Measurements from ENCODE around the gene S100A2.

Gene S100A2

GRCh38 chr1:153540394-153541361 is 25.0 kb downstream of the S100A2 start, which contains the start of gene S100A5:
TSS of gene S100A5 (minus strand) at chr1:153540934. CDS start at chr1:153540191, 743 bp downstream.
- Mint-ChIP-seq H3K27ac (peak within 1 kb of the TSS; percentile 82), H3K27me3 (peaks cover 0 to under 1% of the 10 kb centered on the region in 2 donors), H3K36me3 (peaks cover 19 to 36% of the 10 kb centered on the region in 2 donors), H3K9me3 (peaks cover 0 to 6% of the 10 kb centered on the region in 2 donors), H3K4me1 (peaks cover 53 to 70% of the 10 kb centered on the region in 2 donors), H3K4me3 (peak within 1 kb of the TSS; percentile 41 to 46)
- peak in 1 of 2 donors; percentile 16 for ATAC-seq (replicated peaks)
- DNase-seq = peak; percentile 41

DNA sequence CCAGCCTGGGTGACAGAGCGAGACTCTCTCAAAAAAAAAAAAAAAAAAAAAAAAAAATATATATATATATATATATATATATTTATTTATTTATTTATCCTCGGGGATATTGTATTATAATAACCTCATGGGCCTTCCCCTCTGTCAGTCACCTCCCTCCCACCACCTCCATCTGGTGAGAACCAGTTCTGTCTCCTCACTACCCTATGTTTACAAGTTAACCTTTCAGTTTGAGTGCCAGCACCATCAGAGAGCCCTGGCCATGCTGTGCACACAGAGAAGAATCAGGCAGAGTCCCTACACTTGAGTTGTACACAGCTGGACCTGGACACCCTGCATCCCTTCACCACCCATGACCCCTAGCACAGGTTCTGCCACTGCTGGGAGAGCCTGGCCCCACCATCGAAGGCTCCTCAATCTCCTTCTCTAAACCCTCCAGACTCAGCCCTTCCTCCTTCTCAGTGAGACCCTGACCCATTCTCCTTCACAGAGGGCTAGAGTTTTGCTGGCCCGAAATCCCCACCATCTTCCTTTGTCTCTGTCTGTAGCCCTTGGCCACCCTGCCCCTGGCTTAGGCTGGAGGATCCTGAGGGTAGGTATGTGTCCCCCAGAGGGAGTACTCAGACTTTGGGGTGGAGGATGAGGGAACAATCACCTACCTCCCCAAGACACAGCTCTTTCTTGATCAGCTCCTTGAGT is 26.1 kb downstream of the S100A2 start:
- H3K27me3 Mint-ChIP-seq = no peaks in the 10 kb centered on the region
- peaks cover 19 to 29% of the 10 kb centered on the region in 2 donors for H3K36me3 Mint-ChIP-seq
- H3K4me1 Mint-ChIP-seq = peaks cover 51 to 69% of the 10 kb centered on the region in 2 donors
- H3K9me3 Mint-ChIP-seq = peaks cover 0 to 5% of the 10 kb centered on the region in 2 donors
- no peak for DNase-seq
- ATAC-seq (replicated peaks) = no peak
- H3K4me3 Mint-ChIP-seq = no peak overlapping the region
- peak overlapping the region; percentile 72 for H3K27ac Mint-ChIP-seq

- DNase-seq = no peak
- H3K27ac Mint-ChIP-seq = no peak overlapping the region
- ATAC-seq (replicated peaks) = no peak
- H3K9me3 Mint-ChIP-seq = peaks cover 0 to 5% of the 10 kb centered on the region in 2 donors
- H3K36me3 Mint-ChIP-seq = peaks cover 20 to 25% of the 10 kb centered on the region in 2 donors
- H3K4me1 Mint-ChIP-seq = peaks cover 56 to 76% of the 10 kb centered on the region in 2 donors
- H3K4me3 Mint-ChIP-seq = no peak overlapping the region
- H3K27me3 Mint-ChIP-seq = no peaks in the 10 kb centered on the region
Measured at GRCh38 chr1:153538315-153538821, 27.3 kb downstream of the S100A2 start.

DNA sequence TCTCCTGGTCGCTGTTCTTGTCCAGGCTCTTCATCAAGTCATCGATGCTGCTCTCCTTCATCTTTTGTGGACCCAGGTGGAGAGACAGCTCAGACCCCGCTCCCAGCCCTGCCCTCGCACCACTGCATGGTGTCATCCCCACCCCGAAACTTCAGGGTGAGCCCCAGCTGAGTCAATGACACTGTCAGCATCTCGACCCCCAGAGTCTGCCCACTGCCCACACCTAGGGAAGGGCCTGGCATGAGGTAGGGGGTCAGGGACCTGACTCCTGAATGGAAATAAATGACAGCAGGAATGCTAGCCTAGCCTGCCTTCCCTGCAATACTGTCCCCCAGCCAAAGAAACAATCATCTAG is 28.3 kb downstream of the S100A2 start:
- H3K4me1 Mint-ChIP-seq = peaks cover 61 to 76% of the 10 kb centered on the region in 2 donors
- H3K36me3 Mint-ChIP-seq = peaks cover 9 to 20% of the 10 kb centered on the region in 2 donors
- ATAC-seq (replicated peaks) (no peak), DNase-seq (no peak)
- peaks cover 0 to 5% of the 10 kb centered on the region in 2 donors for H3K9me3 Mint-ChIP-seq
- no peak overlapping the region for H3K4me3 Mint-ChIP-seq
- H3K27ac Mint-ChIP-seq = no peak overlapping the region
- no peaks in the 10 kb centered on the region for H3K27me3 Mint-ChIP-seq

GRCh38 chr1:153536671-153537375 is 28.8 kb downstream of the S100A2 start:
- Mint-ChIP-seq H3K27ac (peak overlapping the region; percentile 97), H3K4me1 (peaks cover 60 to 74% of the 10 kb centered on the region in 2 donors), H3K9me3 (peaks cover 0 to 5% of the 10 kb centered on the region in 2 donors), H3K36me3 (peaks cover 7 to 19% of the 10 kb centered on the region in 2 donors), H3K4me3 (peak overlapping the region; percentile 89 to 96), H3K27me3 (no peaks in the 10 kb centered on the region)
- no peak for DNase-seq
- no peak for ATAC-seq (replicated peaks)

DNA sequence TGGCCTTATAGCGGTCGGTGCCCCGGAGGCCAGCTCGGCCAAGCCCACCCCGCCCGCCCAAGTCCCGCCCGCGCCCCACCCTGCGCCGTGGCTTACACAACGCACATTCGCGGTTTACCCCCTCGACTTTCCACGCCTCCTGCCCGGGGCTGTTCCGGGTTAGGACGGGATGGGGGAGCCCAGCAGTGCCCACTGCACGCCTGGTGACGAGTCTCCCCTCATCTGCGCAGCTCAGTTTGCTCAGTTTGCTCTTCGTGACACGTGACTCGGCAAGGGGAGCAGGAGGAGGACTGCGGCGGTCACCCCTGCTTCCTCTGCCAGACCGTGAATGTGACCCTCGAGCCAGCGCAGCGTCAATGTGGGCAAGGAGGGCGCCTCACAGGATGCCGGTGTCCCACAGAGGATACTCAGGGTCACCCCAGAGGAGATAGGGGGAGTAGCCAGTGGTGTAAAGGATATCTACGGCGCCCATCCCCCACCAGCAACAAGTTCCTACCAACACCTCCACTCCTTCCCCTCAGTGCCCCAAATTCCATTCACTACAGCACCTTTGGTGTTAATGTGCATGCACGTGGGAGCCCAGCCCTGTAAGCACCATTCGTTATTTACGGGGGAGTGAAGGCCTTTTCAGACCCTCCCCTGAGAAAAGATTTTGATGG is 29.5 kb downstream of the S100A2 start:
- peak; percentile 80 to 82 for ATAC-seq (replicated peaks)
- peaks cover 53 to 67% of the 10 kb centered on the region in 2 donors for H3K4me1 Mint-ChIP-seq
- H3K27ac Mint-ChIP-seq = peak overlapping the region; percentile 97
- peaks cover 0 to 4% of the 10 kb centered on the region in 2 donors for H3K9me3 Mint-ChIP-seq
- peaks cover 7 to 16% of the 10 kb centered on the region in 2 donors for H3K36me3 Mint-ChIP-seq
- no peaks in the 10 kb centered on the region for H3K27me3 Mint-ChIP-seq
- peak overlapping the region; percentile 89 to 96 for H3K4me3 Mint-ChIP-seq
- DNase-seq = peak; percentile 63

GRCh38 chr1:153535242-153536011 is 30.2 kb downstream of the S100A2 start, which contains the start of gene S100A6:
TSS of gene S100A6 (minus strand) at chr1:153535991. CDS start at chr1:153535339, 652 bp downstream.
- no peaks in the 10 kb centered on the region for H3K27me3 Mint-ChIP-seq
- H3K27ac Mint-ChIP-seq = peak within 1 kb of the TSS; percentile 97
- no peak for DNase-seq
- peak; percentile 47 to 53 for ATAC-seq (replicated peaks)
- peak within 1 kb of the TSS; percentile 89 to 96 for H3K4me3 Mint-ChIP-seq
- peaks cover 7 to 16% of the 10 kb centered on the region in 2 donors for H3K36me3 Mint-ChIP-seq
- H3K4me1 Mint-ChIP-seq = peaks cover 47 to 60% of the 10 kb centered on the region in 2 donors
- H3K9me3 Mint-ChIP-seq = peaks cover 0 to 2% of the 10 kb centered on the region in 2 donors

GRCh38 chr1:153534925-153535241 is 30.8 kb downstream of the S100A2 start:
- no peak for DNase-seq
- Mint-ChIP-seq H3K4me1 (peaks cover 41 to 54% of the 10 kb centered on the region in 2 donors), H3K4me3 (peak overlapping the region; percentile 89 to 96), H3K27ac (no peak overlapping the region), H3K36me3 (peaks cover 7 to 16% of the 10 kb centered on the region in 2 donors), H3K27me3 (no peaks in the 10 kb centered on the region), H3K9me3 (no peaks in the 10 kb centered on the region)
- ATAC-seq (replicated peaks) = no peak

GRCh38 chr1:153534226-153534924 is 31.3 kb downstream of the S100A2 start:
- Mint-ChIP-seq H3K36me3 (peaks cover 7 to 16% of the 10 kb centered on the region in 2 donors), H3K9me3 (no peaks in the 10 kb centered on the region), H3K27me3 (no peaks in the 10 kb centered on the region), H3K27ac (no peak overlapping the region), H3K4me3 (peak overlapping the region; percentile 89 to 96), H3K4me1 (peaks cover 36 to 49% of the 10 kb centered on the region in 2 donors)
- DNase-seq = no peak
- ATAC-seq (replicated peaks) = no peak

DNA sequence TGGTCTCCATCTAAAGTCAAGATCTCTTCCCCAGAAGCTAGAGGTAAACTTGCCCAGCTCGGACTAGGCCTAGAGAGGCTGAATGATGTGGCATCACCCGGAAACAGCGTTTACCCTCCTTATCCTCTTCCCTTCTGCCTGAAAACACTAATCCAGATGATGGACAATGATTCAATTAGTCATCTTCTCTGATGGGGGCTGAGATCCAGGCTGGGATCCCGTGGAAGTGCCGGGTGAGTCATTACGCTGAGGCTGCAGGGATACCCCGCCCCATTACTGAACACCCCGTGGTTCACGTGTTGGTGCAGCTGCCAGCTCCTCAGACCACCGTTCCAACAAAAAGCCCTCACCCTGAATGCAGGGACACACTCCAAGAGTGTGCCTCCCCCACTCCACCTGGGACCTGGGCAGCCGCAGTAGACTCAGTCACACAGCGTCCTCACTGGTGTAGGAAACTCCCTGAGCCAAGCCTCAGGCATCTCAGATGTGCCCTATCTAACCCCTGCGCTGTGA is 31.9 kb downstream of the S100A2 start:
- ATAC-seq (replicated peaks) = no peak
- Mint-ChIP-seq H3K9me3 (no peaks in the 10 kb centered on the region), H3K4me3 (peak overlapping the region; percentile 11 to 47), H3K27me3 (no peaks in the 10 kb centered on the region), H3K4me1 (peaks cover 36 to 48% of the 10 kb centered on the region in 2 donors), H3K36me3 (peaks cover 7 to 16% of the 10 kb centered on the region in 2 donors), H3K27ac (no peak overlapping the region)
- no peak for DNase-seq

DNA sequence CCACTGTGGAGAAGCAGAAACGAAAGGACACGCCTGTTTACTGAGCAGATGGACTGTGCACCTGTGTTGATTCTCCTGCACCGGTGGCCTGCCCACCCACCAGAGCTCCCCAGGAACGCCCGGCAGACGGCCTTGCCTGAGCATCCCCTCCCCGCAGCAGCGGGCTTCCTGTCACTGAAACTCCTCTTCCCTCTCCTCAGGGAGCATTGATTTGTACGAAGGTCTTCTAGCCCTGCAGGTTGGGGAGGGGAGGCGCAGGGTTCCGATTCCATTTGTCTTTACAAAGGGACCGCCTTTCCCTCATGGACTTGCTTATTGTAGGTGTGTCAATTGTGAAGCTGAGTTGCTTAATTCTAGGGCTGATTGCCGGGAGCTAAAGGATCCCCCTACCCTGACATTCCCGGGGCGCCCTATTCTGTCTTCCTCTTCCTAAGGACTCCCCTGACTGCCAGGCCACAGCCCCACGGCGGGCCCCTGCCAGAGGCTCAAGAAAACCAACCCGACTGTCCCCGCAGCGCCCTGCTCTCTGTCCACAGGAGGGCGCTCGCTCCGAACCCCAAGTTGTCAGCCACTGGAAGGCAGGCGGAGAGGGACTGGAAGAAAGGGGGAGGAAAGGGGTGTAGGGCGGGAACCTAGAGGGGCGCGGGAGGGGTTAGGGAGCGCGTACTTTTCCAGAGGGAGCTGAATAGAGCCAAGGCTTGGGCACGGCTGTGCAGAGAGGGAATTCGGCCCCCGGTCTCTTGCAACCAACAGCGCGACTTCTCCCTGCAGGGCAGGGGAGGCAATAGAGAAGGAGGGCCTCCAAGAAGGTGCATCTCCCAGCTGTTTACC is 32.7 kb downstream of the S100A2 start:
- peak overlapping the region; percentile 6 to 18 for H3K4me3 Mint-ChIP-seq
- peaks cover 7 to 16% of the 10 kb centered on the region in 2 donors for H3K36me3 Mint-ChIP-seq

More for the DNA sequence above, 32.7 kb downstream of the S100A2 start:
- H3K27me3 Mint-ChIP-seq = no peaks in the 10 kb centered on the region
- peaks cover 36 to 48% of the 10 kb centered on the region in 2 donors for H3K4me1 Mint-ChIP-seq
- DNase-seq = peak; percentile 35
- H3K27ac Mint-ChIP-seq = peak overlapping the region; percentile 6
- H3K9me3 Mint-ChIP-seq = no peaks in the 10 kb centered on the region
- ATAC-seq (replicated peaks) = peak; percentile 28 to 35

Data from stimulated activated naive B cell treated with anti-CD40 and anti-IgM and Interleukin-4, amounts not matched to agents 10 μg/mL and 1 μg/mL and 100 μg/mL, for 72 hours (primary cell).